GM13977 (cell line): ENCODE data around the gene TOPORS.
A peak's percentile ranks its signal among the peaks of the same experiment; 100 is the strongest.
"Not testable (repeated sequence)": the region's sequence is repeated elsewhere in the genome, so short reads cannot be mapped to it uniquely, and the experiment has no call there.

Source experiments
- DNase-seq: peaks from one replicate; pipeline ENCODE4 v3.0.0; 2012; ENCODE audit warnings: low spot score
- in situ Hi-C: fragments of 300-500 bp; cut with MboI; formaldehyde crosslinking; loops from one replicate; pipeline ENCODE4 v1.12.0; 2022; ENCODE audit warnings: low sequenced_read_pairs, low pct_unique_long_range_greater_than_20kb, mixed read lengths, inconsistent platforms; ENCODE audit not compliant: unreplicated experiment
- TF ChIP-seq, protein P1 (sequence below): IDR thresholded peaks from 2 replicates; pipeline ENCODE4 v1.5.1; 2012; ENCODE audit warnings: mild to moderate bottlenecking, control low read depth; ENCODE audit not compliant: insufficient read depth; ENCODE audit errors: extremely low read depth, missing control alignments

Gene TOPORS

DNA sequence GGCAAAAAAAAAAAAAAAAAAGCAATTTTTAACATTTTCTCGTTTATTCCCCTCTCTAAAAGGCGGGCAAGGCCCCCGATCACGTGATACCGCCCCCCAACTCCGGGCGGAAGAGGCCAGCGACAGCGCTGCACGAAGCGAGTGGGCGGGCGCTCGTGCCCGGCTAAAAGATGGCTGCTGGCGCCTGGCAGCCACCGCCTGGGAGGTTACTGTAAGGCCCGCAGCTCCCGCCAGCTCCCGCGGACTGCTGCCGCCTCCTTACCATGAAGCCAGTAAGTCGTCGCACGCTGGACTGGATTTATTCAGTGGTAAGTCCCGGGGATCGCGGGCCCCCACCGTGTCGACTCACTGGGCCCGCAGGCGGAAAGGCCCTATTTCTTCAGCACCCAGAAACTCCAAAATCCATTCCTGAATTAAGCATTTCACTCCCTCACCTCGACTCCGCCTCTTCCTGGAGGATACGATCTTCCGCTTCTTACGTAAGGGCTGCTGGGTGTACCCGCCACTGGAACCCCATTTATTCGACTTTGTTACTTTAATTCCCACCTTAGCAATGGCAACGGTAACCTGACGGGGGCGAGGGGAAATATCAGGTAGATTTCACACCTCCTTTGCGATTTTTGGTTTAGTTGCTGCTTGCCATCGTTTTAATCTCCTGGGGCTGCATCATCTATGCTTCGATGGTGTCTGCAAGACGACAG is at the start of gene TOPORS, which contains the start of gene SMIM27:
Gene TOPORS (minus strand): TSS at position 415 of the 701 bp plus-strand sequence. CDS start 150 bp downstream, at position 265.
Gene SMIM27 (plus strand): TSS at position 156 of the 701 bp plus-strand sequence. CDS start 108 bp downstream, at position 264.
- TF ChIP-seq, protein P1, sequence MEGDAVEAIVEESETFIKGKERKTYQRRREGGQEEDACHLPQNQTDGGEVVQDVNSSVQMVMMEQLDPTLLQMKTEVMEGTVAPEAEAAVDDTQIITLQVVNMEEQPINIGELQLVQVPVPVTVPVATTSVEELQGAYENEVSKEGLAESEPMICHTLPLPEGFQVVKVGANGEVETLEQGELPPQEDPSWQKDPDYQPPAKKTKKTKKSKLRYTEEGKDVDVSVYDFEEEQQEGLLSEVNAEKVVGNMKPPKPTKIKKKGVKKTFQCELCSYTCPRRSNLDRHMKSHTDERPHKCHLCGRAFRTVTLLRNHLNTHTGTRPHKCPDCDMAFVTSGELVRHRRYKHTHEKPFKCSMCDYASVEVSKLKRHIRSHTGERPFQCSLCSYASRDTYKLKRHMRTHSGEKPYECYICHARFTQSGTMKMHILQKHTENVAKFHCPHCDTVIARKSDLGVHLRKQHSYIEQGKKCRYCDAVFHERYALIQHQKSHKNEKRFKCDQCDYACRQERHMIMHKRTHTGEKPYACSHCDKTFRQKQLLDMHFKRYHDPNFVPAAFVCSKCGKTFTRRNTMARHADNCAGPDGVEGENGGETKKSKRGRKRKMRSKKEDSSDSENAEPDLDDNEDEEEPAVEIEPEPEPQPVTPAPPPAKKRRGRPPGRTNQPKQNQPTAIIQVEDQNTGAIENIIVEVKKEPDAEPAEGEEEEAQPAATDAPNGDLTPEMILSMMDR, result no peak
- DNase-seq, result peak; percentile 90
- in situ Hi-C loops, result loop anchor here (25.0 kb wide), 1 partner anchor 90 kb away; no protein-coding TSS in a partner anchor

DNA sequence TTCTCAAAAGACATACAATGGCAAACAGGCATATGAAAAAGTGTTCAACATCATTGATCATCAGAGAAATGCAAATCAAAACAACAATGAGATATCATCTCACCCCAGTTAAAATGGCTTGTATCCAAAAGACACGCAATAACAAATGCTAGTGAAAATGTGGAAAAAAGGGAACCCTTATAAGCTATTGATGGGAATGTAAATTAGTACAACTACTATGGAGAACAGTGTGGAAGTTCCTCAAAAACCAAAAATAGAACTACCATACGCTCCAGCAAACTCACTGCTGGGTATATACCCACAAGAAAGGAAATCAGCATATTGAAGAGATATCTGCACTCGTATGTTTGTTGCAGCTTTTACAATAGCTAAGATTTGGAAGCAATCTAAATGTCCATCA is 46.6 kb upstream of the TOPORS start:
- in situ Hi-C loops, DNase-seq: not testable (repeated sequence)

DNA sequence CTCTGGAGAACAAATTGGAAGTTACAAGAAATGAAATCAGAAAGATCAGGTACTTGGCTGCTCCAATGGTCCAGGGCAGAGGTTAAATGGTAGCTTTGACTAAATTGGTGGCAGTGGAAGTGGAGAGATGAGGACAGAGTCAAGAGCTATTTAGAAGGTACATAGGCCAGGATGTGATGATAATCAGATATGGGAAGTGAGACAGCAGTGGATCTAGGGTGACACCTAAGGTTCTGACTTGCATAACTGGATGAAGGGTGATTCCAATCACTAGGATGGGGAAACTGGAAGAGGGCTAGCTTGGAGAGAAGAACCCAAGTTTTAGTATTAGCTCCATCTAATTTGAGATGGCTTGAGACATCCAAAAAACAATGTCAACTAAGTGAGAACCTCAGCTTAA is 44.5 kb upstream of the TOPORS start:
- in situ Hi-C loops, result no loop called here
- TF ChIP-seq, protein P1, result no peak
- no peak for DNase-seq

DNA sequence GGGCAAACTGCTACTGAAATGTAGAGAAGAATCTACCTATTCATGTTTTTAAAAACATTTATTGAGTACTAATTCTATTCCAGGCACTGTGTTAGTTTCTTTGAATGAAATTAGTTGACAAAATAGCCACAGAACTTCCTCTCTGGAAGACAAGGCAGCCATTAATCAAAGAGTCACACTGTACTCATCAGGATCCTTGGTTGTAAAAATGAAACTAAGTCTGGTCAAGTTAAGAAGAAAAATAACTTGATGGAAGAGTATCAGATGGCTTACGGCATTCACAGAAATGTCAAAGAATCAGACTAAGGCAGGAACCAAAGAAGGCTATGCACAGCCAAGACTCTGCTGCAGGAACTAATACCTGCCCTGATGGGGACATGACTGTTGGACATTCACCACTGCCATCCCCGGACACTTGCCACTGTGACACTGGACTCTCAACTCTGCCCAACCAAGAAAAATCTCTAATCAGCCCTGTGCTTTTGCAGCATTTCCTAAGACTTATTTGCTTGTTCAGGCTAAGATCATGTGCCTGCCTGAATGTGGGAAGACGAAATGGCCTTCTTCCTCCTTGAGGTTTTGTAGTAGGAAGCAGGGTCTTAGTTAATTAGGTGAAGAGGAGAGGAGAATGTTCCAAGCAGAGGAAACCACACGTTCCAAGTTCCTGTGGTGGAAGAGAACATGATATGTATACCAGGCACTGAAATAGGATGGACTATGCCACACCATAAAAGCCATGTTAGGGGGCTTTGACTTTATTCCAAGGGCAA is 43.9 kb upstream of the TOPORS start:
- in situ Hi-C loops, result no loop called here
- DNase-seq, result no peak
- TF ChIP-seq, protein P1, result no peak

DNA sequence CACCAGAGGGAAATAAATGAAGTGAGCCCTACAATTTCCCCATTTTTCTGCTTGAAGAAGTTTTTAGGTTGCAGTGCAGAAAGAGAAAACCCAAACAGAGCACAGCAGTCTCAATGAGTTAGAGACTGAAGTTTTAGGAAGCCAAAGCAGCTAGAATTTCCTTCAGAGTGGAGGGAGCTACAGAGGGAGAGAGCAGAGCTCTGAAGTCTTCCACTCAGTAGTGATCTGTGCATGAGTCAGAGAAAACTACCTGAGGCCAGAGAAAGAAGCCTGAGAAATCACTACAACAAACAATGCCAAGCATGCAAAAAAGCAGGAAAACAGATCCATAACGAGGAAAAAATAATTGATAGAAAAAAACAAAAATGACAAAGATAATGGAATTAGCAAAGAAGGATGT is 38.5 kb upstream of the TOPORS start:
- no peak for DNase-seq
- TF ChIP-seq, protein P1, result no peak
- in situ Hi-C loops, result no loop called here

DNA sequence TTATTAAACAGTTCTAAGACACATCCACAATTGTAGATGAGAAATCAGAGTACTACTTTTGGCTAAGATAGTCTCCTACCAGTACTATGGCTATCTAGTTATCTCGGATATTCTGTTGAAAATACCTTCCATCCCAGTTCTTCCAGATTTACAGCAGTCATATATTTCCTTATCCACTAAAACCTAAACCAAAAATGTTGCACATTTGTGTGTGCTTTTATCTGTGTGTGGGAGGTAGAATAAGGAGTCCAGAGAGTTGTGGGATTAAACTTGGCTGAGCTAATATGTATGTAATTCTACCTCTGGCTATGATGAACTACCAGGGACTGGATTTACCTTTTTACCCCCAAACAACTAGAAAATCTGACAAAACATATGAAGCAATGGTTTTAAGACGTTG is 38.1 kb upstream of the TOPORS start:
- no peak for DNase-seq
- in situ Hi-C loops, result no loop called here
- TF ChIP-seq, protein P1, result no peak
